Subcutaneous adipose tissue (tissue), 4 donors: ENCODE data around the gene BMAL1. TPM values are rescaled to one million over a fixed set of nuclear protein-coding genes. Genes with fewer than 3 reads are reported as not detected.

Source experiments
- total RNA-seq, 4 donors: library from RNA; depleted of rRNA; stranded (reverse); fragments of >200 nt; gene quantifications; one replicate each; pipeline ENCODE4 v1.1.0, GENCODE V29; 2016
- TF ChIP-seq, protein P1 (sequence below): fragments of 450-650 bp; IDR thresholded peaks from one replicate; pipeline ENCODE4 v1.5.1; 2016; ENCODE audit warnings: low read depth, mild to moderate bottlenecking, control low read depth, antibody characterized with exemption, moderate library complexity

The BMAL1 gene
- total RNA-seq, 4 donors from 2014 or later: 40.8 to 81.8 (median 54.0) TPM

DNA sequence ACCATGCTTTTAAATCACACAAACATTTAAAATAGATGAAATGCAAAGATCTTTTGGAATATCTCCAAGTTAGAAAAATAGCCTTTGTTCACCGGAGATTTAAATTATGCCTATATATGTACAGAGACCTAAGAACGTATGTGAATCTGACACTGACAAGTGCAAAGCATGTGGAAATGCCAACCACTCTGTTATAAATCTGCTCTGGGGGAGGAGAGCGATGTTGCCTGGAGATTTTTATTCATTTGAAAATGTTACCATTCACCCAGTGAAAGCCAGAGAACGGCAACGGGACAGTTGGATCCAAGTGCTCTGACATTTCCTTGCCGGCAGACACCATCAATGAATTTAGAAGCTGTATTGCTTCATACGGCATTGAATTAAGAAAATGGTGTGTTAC lies 39.8 kb upstream of the BMAL1 start:
- TF ChIP-seq, protein P1, sequence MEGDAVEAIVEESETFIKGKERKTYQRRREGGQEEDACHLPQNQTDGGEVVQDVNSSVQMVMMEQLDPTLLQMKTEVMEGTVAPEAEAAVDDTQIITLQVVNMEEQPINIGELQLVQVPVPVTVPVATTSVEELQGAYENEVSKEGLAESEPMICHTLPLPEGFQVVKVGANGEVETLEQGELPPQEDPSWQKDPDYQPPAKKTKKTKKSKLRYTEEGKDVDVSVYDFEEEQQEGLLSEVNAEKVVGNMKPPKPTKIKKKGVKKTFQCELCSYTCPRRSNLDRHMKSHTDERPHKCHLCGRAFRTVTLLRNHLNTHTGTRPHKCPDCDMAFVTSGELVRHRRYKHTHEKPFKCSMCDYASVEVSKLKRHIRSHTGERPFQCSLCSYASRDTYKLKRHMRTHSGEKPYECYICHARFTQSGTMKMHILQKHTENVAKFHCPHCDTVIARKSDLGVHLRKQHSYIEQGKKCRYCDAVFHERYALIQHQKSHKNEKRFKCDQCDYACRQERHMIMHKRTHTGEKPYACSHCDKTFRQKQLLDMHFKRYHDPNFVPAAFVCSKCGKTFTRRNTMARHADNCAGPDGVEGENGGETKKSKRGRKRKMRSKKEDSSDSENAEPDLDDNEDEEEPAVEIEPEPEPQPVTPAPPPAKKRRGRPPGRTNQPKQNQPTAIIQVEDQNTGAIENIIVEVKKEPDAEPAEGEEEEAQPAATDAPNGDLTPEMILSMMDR: no peak

DNA sequence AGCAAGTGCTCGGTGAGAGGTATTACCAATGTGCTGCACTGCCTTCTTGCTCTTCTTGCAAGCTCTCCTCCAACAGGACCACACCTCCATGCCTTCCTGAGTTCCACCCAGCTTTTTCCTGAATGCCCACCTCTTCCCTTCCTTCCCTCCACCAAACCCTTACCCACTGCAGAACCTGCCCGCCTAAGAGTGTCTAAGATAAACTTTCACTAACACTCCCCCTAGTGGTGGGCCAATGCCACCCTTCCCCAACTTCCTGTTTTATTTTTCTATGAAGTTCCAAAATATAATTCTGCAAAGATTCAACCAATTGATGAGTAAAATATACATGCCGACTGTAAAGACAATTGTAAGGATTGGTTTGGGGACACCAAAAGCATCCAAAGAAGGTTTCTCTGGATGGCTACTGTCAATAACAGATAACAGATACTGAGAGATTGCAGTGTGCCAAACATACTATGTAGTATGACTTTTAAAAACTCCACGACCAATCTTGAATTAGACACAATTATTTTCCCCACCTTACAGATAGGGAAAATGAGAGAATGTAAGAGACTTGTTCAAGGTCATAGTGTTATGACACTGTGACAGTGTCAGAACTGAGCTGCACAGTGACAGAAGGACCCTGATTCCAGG lies 38.6 kb upstream of the BMAL1 start:
- TF ChIP-seq, protein P1: no peak

DNA sequence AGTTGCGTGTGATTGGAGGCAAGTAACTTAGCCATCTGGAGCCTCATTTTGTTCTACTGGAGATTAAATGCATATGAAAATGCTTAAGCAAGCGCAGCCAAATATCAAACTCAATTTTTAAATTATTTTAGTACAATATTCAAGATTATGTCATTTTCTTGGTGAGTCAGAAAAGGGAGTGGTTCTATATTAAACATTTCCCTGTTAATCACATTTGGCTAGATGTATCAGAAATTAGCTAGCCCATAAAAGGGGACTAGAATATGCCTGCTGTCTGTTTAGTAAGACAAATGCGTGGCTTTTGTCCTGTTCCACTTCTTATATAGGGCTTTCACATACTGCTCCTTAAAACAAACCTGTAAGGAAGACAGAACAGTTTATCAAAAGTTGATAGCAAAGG lies 35.0 kb upstream of the BMAL1 start:
- TF ChIP-seq, protein P1: no peak

DNA sequence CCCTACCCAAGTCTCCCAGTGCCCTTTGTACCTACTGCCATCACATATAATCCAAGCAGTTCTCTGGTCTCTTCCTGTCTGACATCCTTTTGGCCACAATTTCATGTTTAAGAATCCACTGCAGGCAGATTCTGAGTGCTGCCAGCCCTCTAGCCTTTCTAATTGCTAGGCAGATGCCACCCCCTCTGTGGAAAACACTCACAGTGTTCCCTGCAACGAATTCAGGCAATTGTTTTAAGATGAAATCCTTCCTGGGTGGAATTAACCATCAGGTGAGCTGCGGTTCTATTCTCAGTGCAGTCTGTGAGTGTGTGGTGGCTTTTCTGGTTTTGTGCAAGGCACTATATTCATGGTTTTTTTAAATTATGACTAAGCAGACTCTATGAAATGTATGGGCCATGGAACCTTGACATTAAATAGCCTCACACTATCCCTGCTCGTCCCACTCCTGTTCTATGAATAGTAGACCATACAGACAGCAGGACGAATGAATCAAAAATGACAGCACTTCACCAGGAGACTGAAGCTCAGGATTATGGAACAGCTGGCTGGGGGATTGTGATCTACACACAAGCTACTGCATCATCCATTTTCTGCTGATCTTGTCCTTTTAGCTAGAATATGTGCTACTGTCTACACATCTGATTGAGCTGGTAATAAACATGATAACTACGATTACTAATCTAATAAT lies 29.8 kb upstream of the BMAL1 start:
- TF ChIP-seq, protein P1: no peak

DNA sequence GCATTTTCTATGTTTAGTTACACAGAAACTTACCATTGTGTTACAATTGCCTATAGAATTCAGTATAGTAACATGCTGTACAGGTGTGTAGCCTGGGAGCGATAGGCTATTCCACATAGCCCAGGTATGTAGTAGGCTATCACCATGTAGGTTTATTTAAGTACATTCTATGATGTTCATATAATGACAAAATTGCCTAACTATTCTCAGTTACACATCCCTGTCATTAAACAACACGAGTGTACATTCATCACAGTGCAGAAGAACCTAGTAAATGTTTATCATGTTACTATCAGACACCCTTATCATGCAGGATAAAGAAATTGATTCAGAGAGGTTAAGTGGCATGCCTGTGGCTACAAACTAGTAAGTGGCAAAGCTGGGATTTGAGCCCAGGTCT lies 28.4 kb upstream of the BMAL1 start:
- TF ChIP-seq, protein P1: no peak

DNA sequence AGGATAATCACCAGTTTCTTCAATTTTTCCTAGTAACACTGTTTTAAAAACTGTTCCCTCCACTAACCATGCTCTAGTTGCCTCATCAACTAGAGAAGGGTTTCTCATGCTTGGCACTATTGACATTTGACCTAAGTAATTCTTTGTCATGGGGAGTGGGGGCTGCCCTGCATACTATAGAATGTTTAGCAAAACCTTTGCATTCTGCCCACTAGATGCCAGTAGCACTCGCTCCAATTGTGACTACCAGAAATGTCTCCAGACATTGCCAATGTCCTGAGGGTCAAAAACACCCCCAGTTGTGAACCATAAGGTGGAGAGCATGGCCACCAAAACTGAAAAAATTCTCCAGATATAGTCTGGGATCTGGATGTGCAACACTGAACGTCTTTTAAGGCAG lies 27.6 kb upstream of the BMAL1 start:
- TF ChIP-seq, protein P1: no peak

DNA sequence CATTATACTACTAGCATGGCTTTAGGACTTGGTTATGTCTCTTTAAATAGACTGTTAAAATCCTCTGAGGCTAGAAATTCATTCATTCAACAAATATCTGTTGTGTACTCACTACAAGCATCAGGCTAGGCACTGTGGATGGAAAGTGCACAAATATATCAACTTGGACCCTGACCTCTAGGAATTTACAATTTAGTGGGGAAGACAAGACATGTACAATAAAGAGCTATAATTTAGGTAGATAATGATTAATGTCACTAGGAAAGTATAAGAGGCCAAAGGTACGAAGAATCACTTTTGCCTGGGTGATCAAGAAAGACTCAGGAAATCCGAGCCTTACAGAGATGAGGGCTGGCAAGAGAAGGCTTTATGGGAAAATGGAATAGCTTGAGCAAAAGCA lies 25.6 kb upstream of the BMAL1 start:
- TF ChIP-seq, protein P1: no peak
